Measurements from ENCODE around the gene GCN1.
A peak's percentile ranks its signal among the peaks of the same experiment; 100 is the strongest.

The GCN1 gene

GRCh38 chr12:120235369-120236323 is 41.1 kb upstream of the GCN1 start:
- ChIA-PET CTCF (interaction anchor here (0.5 to 1.5 kb wide), 8 partner anchors 13 to 274 kb away, joined by 3 to 7 read pairs (median 5); partner anchors contain the start of gene PXN), POLR2A (ENCODE audit: low non-redundant PET) (interaction anchor here (0.6 to 1.3 kb wide), 3 partner anchors 26 to 51 kb away, joined by 3 to 8 read pairs (median 3); partner anchors contain the start of gene PXN)
- peak overlapping the region; percentile 100 for H3K27ac ChIP-seq
- no peak for DNase-seq (ENCODE audit: low spot score)
- TF ChIP-seq, protein P1, sequence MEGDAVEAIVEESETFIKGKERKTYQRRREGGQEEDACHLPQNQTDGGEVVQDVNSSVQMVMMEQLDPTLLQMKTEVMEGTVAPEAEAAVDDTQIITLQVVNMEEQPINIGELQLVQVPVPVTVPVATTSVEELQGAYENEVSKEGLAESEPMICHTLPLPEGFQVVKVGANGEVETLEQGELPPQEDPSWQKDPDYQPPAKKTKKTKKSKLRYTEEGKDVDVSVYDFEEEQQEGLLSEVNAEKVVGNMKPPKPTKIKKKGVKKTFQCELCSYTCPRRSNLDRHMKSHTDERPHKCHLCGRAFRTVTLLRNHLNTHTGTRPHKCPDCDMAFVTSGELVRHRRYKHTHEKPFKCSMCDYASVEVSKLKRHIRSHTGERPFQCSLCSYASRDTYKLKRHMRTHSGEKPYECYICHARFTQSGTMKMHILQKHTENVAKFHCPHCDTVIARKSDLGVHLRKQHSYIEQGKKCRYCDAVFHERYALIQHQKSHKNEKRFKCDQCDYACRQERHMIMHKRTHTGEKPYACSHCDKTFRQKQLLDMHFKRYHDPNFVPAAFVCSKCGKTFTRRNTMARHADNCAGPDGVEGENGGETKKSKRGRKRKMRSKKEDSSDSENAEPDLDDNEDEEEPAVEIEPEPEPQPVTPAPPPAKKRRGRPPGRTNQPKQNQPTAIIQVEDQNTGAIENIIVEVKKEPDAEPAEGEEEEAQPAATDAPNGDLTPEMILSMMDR (conservative IDR thresholded peaks at IDR 0.05; ENCODE audit: low read depth) = no peak

- ChIA-PET POLR2A (ENCODE audit: low non-redundant PET) (interaction anchor here (0.6 to 1.3 kb wide), 3 partner anchors 27 to 50 kb away, joined by 3 to 8 read pairs (median 3); partner anchors contain the start of gene PXN), CTCF (interaction anchor here (0.5 to 1.5 kb wide), 8 partner anchors 13 to 275 kb away, joined by 3 to 7 read pairs (median 5); partner anchors contain the start of gene PXN)
- peak overlapping the region; percentile 100 for H3K27ac ChIP-seq
- TF ChIP-seq, protein P1 (conservative IDR thresholded peaks at IDR 0.05; ENCODE audit: low read depth) = 0 out of 2 replicates have a peak, but pooled peaks have one; percentile 24
- peak; percentile 57 for DNase-seq (ENCODE audit: low spot score)
These were observed 40.3 kb upstream of the GCN1 start for GRCh38 chr12:120234643-120235368.

- peak overlapping the region; percentile 100 for H3K27ac ChIP-seq
- ChIA-PET CTCF (interaction anchor here (0.6 to 6.4 kb wide), 2 partner anchors 19 to 32 kb away, joined by 4 to 142 read pairs; partner anchors contain the start of gene PXN), POLR2A (ENCODE audit: low non-redundant PET) (interaction anchor here (0.5 to 5.1 kb wide), 6 partner anchors 9 to 60 kb away, joined by 3 to 64 read pairs (median 8); partner anchors contain the start of genes PXN, RNU4-2 and RPLP0)
- TF ChIP-seq, protein P1 (conservative IDR thresholded peaks at IDR 0.05; ENCODE audit: low read depth) = no peak
- peak; percentile 94 for DNase-seq (ENCODE audit: low spot score)
These were observed 36.9 kb upstream of the GCN1 start for GRCh38 chr12:120231316-120232011.

GRCh38 chr12:120230974-120231315 is 36.4 kb upstream of the GCN1 start:
- TF ChIP-seq, protein P1 (conservative IDR thresholded peaks at IDR 0.05; ENCODE audit: low read depth) = no peak
- ChIA-PET CTCF (interaction anchor here (0.7 to 6.4 kb wide), 2 partner anchors 33 to 812 kb away, joined by 3 to 142 read pairs; partner anchors contain the start of gene PXN), POLR2A (ENCODE audit: low non-redundant PET) (interaction anchor here (0.8 to 5.1 kb wide), 6 partner anchors 9 to 62 kb away, joined by 3 to 64 read pairs (median 8); partner anchors contain the start of genes PXN, RNU4-1, RNU4-2 and RPLP0)
- peak overlapping the region; percentile 100 for H3K27ac ChIP-seq
- no peak for DNase-seq (ENCODE audit: low spot score)

DNA sequence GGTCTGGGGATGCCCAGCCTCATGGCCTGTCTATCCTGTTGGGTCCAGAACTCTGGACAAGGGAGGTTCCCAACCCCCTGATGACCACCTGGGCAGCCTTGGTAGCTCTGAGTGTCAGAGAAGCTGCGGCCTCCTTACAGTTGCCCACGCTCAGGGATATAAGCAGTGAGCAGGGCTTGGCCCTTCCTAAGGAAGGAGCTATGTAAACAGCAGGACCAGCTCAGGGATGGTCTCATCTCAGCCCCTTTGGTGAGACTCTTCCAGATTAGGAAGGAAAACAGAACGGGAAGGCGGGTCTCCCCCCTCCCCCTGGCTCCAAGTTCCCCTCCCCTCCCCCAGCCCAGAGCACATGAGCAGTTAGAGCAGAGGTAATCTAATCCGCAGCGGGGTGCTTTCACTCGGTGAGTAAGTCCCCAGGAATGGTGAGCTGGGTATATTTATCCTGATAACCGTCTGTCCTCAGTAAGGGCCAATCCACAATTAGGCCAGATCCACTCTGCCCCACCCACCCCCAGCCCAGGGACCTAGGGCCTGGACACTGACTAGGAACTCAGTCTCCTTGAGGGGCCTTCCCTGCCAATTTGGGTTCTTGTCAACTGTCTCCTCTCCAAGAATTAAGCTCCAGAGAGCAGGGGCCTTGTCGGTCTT is 35.9 kb upstream of the GCN1 start:
- peak; percentile 87 for DNase-seq (ENCODE audit: low spot score)
- H3K27ac ChIP-seq = peak overlapping the region; percentile 100
- TF ChIP-seq, protein P1 (conservative IDR thresholded peaks at IDR 0.05; ENCODE audit: low read depth) = no peak
- ChIA-PET POLR2A (ENCODE audit: low non-redundant PET) (interaction anchor here (0.6 to 5.1 kb wide), 6 partner anchors 9 to 63 kb away, joined by 3 to 64 read pairs (median 6); partner anchors contain the start of genes PXN, RNU4-1, RNU4-2 and RPLP0), CTCF (interaction anchor here (0.6 to 6.4 kb wide), 4 partner anchors 27 to 813 kb away, joined by 3 to 142 read pairs (median 7); partner anchors contain the start of gene PXN)
